ENCODE results near the gene GBX2. TPM values are rescaled to one million over a fixed set of nuclear protein-coding genes. Genes with fewer than 3 reads are reported as not detected.

Gene GBX2
- total and polyA plus RNA-seq, 9 of the 15 experiments (the other 6 are each of a cell fraction or from before 2014, with no cell fraction given): 0.03 to 0.53 (median 0.27) TPM; not detected in 1

DNA sequence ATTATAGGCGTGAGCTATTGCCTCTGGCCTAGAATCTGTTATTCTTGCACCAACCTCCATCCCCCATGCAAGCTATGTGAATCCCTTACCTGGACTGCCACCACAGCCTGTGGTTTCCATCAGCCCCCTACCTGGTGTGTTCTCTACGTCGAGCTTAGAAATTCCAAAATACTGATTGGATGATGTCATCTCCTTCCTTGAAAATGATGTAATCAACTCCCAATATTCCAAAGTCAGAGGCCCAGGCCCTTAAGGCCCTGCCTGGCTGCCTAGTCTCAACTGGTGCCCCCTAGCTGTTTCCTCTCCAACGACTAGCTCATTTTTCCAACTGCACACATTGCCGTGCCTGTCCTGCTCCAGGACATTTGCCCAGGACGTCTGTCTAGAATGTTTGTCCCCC is 41.3 kb upstream of the GBX2 start (continued):
- TF ChIP-seq ATF3 (IDR thresholded peaks at IDR 0.05): peak; percentile 76
- no peak for TF ChIP-seq ATF3 (CRISPR knock-in tag; conservative IDR thresholded peaks at IDR 0.05)
- TF ChIP-seq FOXP1 (CRISPR knock-in tag; IDR thresholded peaks at IDR 0.05): no peak
- peak; percentile 67; the same call in 1 of the 2 replicates for TF ChIP-seq ATF7 (IDR thresholded peaks at IDR 0.05)
- TF ChIP-seq ZNF77 (CRISPR knock-in tag; IDR thresholded peaks at IDR 0.05): no peak
- no peak for TF ChIP-seq SMARCE1 (IDR thresholded peaks at IDR 0.05)
- TF ChIP-seq KAT7 (CRISPR knock-in tag; IDR thresholded peaks at IDR 0.05; ENCODE audit: borderline replicate concordance): no peak
- no peak for TF ChIP-seq RUNX1 (IDR thresholded peaks at IDR 0.05; ENCODE audit: low read depth)

- H3K9me3 ChIP-seq (replicated peaks; ENCODE audit: control insufficient read depth, insufficient read depth, low read depth, low read length): no peaks in the 10 kb centered on the region
- CTCF ChIA-PET (ENCODE audit: low intra/inter-chr PET ratio): no interaction called here
- ATAC-seq: no peak
- FAIRE-seq: no peak
- no peak overlapping the region for H3K4me2 ChIP-seq (ENCODE audit: insufficient read depth, low read length)
- BruUV-seq (replicated peaks): no TSS peak
- intact Hi-C loops (cut with micrococcal nuclease): no loop called here
- H2AFZ ChIP-seq (ENCODE audit: low read depth, low read length): no peak overlapping the region
- H3K4me3 ChIP-seq: no peak overlapping the region
- H4K20me1 ChIP-seq (replicated peaks; ENCODE audit: control insufficient read depth, insufficient read depth, low read length): no peaks in the 10 kb centered on the region
- H3K9ac ChIP-seq (ENCODE audit: insufficient read depth in 1 of 2, low read depth in 2 of 2, low read length in 2 of 2): no peak overlapping the region
- no peak for DNase-seq (ENCODE audit: extremely low read depth in 1 of 4, low spot score in 3 of 4)
- H3K36me3 ChIP-seq (ENCODE audit: control insufficient read depth, insufficient read depth, low read length): no peaks in the 10 kb centered on the region
- no peak overlapping the region for H3K27ac ChIP-seq (ENCODE audit: extremely low read depth, low read depth, low read length)
- POLR2A ChIA-PET: interaction anchor here (0.6 kb wide), 2 partner anchors 11 to 1903 kb away, joined by 3 read pairs; no protein-coding TSS in a partner anchor
- no peaks in the 10 kb centered on the region for H3K9me1 ChIP-seq (ENCODE audit: control insufficient read depth, insufficient read depth, low read length)
- in situ Hi-C loops (cut with MboI): no loop called here
- no peaks in the 10 kb centered on the region for H3K79me2 ChIP-seq (ENCODE audit: control insufficient read depth, insufficient read depth, low read length)
- H3K4me1 ChIP-seq (replicated peaks in 1 of 2; ENCODE audit: control insufficient read depth in 2 of 2, insufficient read depth in 2 of 2, low read length in 2 of 2): no peaks in the 10 kb centered on the region
- WGBS (ENCODE audit: insufficient coverage, low coverage, missing lambda C conversion rate): 20% methylated on average over 20 of the region's 28 CpGs
- TF ChIP-seq EWSR1 (IDR thresholded peaks at IDR 0.05; ENCODE audit: borderline replicate concordance, low read depth, partially characterized antibody): no peak
- no peak for TF ChIP-seq TCF7L2 (IDR thresholded peaks at IDR 0.05; ENCODE audit: low read depth, low read length)
- no peak for TF ChIP-seq NFIX (CRISPR knock-in tag; IDR thresholded peaks at IDR 0.05; ENCODE audit: low read depth)
- TF ChIP-seq PHF21A (IDR thresholded peaks at IDR 0.05; ENCODE audit: borderline replicate concordance, low read depth): no peak
- no peak for TF ChIP-seq MBD2 (IDR thresholded peaks at IDR 0.05; ENCODE audit: borderline replicate concordance, low read depth)
- TF ChIP-seq SNRNP70 (optimal IDR thresholded peaks at IDR 0.05; ENCODE audit: low read depth, low read length): no peak
- TF ChIP-seq KHSRP (IDR thresholded peaks at IDR 0.05): no peak
- TF ChIP-seq MEIS2 (IDR thresholded peaks at IDR 0.05; ENCODE audit: partially characterized antibody): no peak
- TF ChIP-seq UBTF (IDR thresholded peaks at IDR 0.05; ENCODE audit: borderline replicate concordance in 1 of 2, low read depth in 2 of 2, low read length in 2 of 2): no peak
- TF ChIP-seq ZNF121 (CRISPR knock-in tag; conservative IDR thresholded peaks at IDR 0.05): no peak
- H3K27me3 ChIP-seq (ENCODE audit: control insufficient read depth in 2 of 2, insufficient read depth in 2 of 2, low read length in 2 of 2): peaks cover 3 to 29% of the 10 kb centered on the region in 2 experiments; a peak in 2 of 5 replicates
Measured at GRCh38 chr2:236208019-236208926, 40.1 kb upstream of the GBX2 start.

All from K562 (cell line).